DOHH2 (cell line): ENCODE measurements around the gene ABCD3.

Experiments used
- H3F3A ChIP-seq: fragments of 200-600 bp; sonication (generic), shearing (Covaris generic); 2 replicates; pipeline ENCODE4 v1.6.0; 2016; ENCODE audit warnings: antibody characterized with exemption, mild to moderate bottlenecking; ENCODE audit not compliant: control insufficient read depth, insufficient read depth
- H3K27ac ChIP-seq: fragments of 200-600 bp; sonication (generic); 2 replicates; pipeline ENCODE4 v1.5.1; 2014; ENCODE audit warnings: low read depth, mild to moderate bottlenecking, low read length, moderate library complexity
- H3K27me3 ChIP-seq: fragments of 200-600 bp; sonication (generic); 2 replicates; pipeline ENCODE4 v1.6.1; 2014; ENCODE audit warnings: mild to moderate bottlenecking, low read length, mixed read lengths; ENCODE audit not compliant: control insufficient read depth
- H3K36me3 ChIP-seq: fragments of 200-600 bp; sonication (generic); 2 replicates; pipeline ENCODE4 v1.6.1; 2014; ENCODE audit warnings: mild to moderate bottlenecking, low read length, moderate library complexity, mixed read lengths; ENCODE audit not compliant: control insufficient read depth
- H3K4me1 ChIP-seq: fragments of 200-600 bp; sonication (generic); 2 replicates; pipeline ENCODE4 v1.6.1; 2014; ENCODE audit warnings: mild to moderate bottlenecking, low read length, mixed read lengths; ENCODE audit not compliant: control insufficient read depth
- H3K4me2 ChIP-seq: fragments of 200-600 bp; sonication (generic); 2 replicates; pipeline ENCODE4 v1.6.0; 2014; ENCODE audit warnings: mild to moderate bottlenecking, low read length, moderate library complexity
- H3K4me3 ChIP-seq: fragments of 200-600 bp; sonication (generic); 2 replicates; pipeline ENCODE4 v1.5.1; 2014; ENCODE audit warnings: mild to moderate bottlenecking, low read length, mixed read lengths
- H3K79me2 ChIP-seq: fragments of 200-600 bp; sonication (generic); 2 replicates; pipeline ENCODE4 v1.6.1; 2014; ENCODE audit warnings: mild to moderate bottlenecking, low read length, mixed read lengths; ENCODE audit not compliant: control insufficient read depth
- H3K9me2 ChIP-seq: fragments of 200-600 bp; sonication (generic); replicated peaks from 2 replicates; pipeline ENCODE4 v1.6.1; 2014; ENCODE audit warnings: mild to moderate bottlenecking, low read length, mixed read lengths; ENCODE audit not compliant: control insufficient read depth
- H3K9me3 ChIP-seq: fragments of 200-600 bp; sonication (generic); 2 replicates; pipeline ENCODE4 v1.6.1; 2014; ENCODE audit warnings: antibody characterized with exemption, low read length, mixed read lengths; ENCODE audit not compliant: control insufficient read depth, insufficient read depth
- H4K20me1 ChIP-seq: fragments of 200-600 bp; sonication (generic); 2 replicates; pipeline ENCODE4 v1.6.0; 2014; ENCODE audit warnings: low read depth, mild to moderate bottlenecking, antibody characterized with exemption, low read length, moderate library complexity; ENCODE audit not compliant: control insufficient read depth, insufficient read depth
- CTCF ChIP-seq: fragments of 200-600 bp; sonication (generic); IDR thresholded peaks from one replicate; pipeline ENCODE4 v1.5.1; 2014; ENCODE audit warnings: antibody characterized with exemption, mild to moderate bottlenecking, low read depth, low read length; ENCODE audit not compliant: poor library complexity, severe bottlenecking
- EZH2phosphoT487 ChIP-seq: fragments of 200-600 bp; sonication (generic); IDR thresholded peaks from 2 replicates; pipeline ENCODE4 v1.6.1; 2017; ENCODE audit warnings: borderline replicate concordance, mild to moderate bottlenecking, antibody characterized with exemption, low read length, moderate library complexity, mixed read lengths

ABCD3 gene

DNA sequence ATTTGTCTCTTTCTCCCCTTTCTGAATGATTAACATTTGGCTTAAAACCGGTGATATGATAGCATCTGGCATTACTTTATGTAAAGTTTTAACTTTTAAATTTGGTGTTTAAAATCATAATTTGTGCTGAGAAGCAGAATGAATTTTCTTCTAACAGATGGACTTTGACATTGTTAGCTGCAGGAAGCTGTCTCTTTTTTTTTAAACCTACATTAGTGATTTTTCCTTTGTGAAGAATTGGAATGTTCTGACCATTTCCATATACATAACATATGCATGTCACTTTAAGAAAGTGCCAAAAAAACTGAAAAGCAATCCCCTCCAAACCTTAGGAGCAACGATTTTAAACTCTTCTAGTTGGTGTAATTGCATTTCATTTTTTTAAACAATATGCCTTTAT is 101.2 kb downstream of the ABCD3 start:
- Histone ChIP-seq H3K9me2 (no peaks in the 10 kb centered on the region), H3K4me2 (no peak overlapping the region), H4K20me1 (no peaks in the 10 kb centered on the region; the same call in 1 of the 2 replicates), H3F3A (no peaks in the 10 kb centered on the region), H3K4me3 (no peak overlapping the region), H3K4me1 (no peaks in the 10 kb centered on the region), H3K27me3 (no peaks in the 10 kb centered on the region), H3K36me3 (no peaks in the 10 kb centered on the region), H3K27ac (no peak overlapping the region), H3K9me3 (no peaks in the 10 kb centered on the region), H3K79me2 (no peaks in the 10 kb centered on the region)
- TF ChIP-seq EZH2phosphoT487 (no peak), CTCF (no peak)

DNA sequence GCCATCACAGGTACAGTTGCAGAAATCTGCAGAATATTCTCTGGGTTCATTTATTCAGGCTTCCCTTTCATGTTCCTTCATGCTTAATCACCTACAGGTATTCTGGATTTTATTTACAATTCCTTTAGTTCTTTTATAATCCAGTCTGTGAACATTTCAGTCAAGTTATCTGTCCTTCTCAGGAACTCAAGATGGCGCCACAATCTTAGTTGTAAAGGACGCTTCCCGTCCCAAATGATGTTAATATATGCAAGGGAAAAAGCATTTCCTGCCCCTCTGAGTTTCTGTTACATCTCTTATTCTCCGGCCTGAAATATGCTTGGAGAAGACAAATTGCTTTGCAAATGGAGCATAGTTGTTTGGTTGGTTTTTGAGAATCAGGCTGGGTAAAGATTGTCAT is 104.1 kb downstream of the ABCD3 start:
- Histone ChIP-seq H3K27me3 (no peaks in the 10 kb centered on the region), H3K4me1 (no peaks in the 10 kb centered on the region), H3F3A (no peaks in the 10 kb centered on the region), H3K4me2 (no peak overlapping the region), H3K9me3 (no peaks in the 10 kb centered on the region), H3K27ac (no peak overlapping the region), H3K9me2 (no peaks in the 10 kb centered on the region), H4K20me1 (no peaks in the 10 kb centered on the region; the same call in 1 of the 2 replicates), H3K4me3 (no peak overlapping the region), H3K79me2 (no peaks in the 10 kb centered on the region), H3K36me3 (no peaks in the 10 kb centered on the region)
- TF ChIP-seq EZH2phosphoT487 (no peak), CTCF (peak; percentile 46)

- H3K27ac ChIP-seq: no peak overlapping the region
- H3K27me3 ChIP-seq: peaks cover 3% of the 10 kb centered on the region
- H3K79me2 ChIP-seq: no peaks in the 10 kb centered on the region
- no peaks in the 10 kb centered on the region for H3K4me1 ChIP-seq
- H3K36me3 ChIP-seq: no peaks in the 10 kb centered on the region
- H3K4me2 ChIP-seq: no peak overlapping the region
- no peaks in the 10 kb centered on the region; the same call in 1 of the 2 replicates for H4K20me1 ChIP-seq
- no peaks in the 10 kb centered on the region for H3K9me2 ChIP-seq
- no peak for TF ChIP-seq EZH2phosphoT487
- TF ChIP-seq CTCF: no peak
- H3F3A ChIP-seq: no peaks in the 10 kb centered on the region
- no peak overlapping the region for H3K4me3 ChIP-seq
- no peaks in the 10 kb centered on the region for H3K9me3 ChIP-seq
Measured at GRCh38 chr1:94524531-94524930, 106.3 kb downstream of the ABCD3 start.
